GM18526 (cell line): ENCODE measurements around the gene GKN2.

Experiments used
- POLR2A ChIP-seq: IDR thresholded peaks from 3 replicates; pipeline ENCODE4 v1.6.1; 2011; ENCODE audit not compliant: insufficient read length; ENCODE audit errors: extremely low read depth

GKN2 gene

GRCh38 chr2:68952887-68953521 is at the start of gene GKN2:
GKN2 (minus strand) TSS chr2:68952893; CDS start chr2:68952861, 32 bp downstream.
- no peak for TF ChIP-seq POLR2A

- TF ChIP-seq POLR2A: no peak
Observed at GRCh38 chr2:69001879-69002278, 49.2 kb upstream of the GKN2 start.

GRCh38 chr2:68997401-68997800 is 44.7 kb upstream of the GKN2 start:
- no peak for TF ChIP-seq POLR2A

- no peak for TF ChIP-seq POLR2A
Observed at GRCh38 chr2:68995916-68996315, 43.2 kb upstream of the GKN2 start.

GRCh38 chr2:68994864-68995263 is 42.2 kb upstream of the GKN2 start:
- TF ChIP-seq POLR2A: no peak

GRCh38 chr2:68993660-68994059 is 41.0 kb upstream of the GKN2 start:
- TF ChIP-seq POLR2A: no peak

GRCh38 chr2:68992933-68993332 is 40.2 kb upstream of the GKN2 start:
- no peak for TF ChIP-seq POLR2A

GRCh38 chr2:68992341-68992740 is 39.6 kb upstream of the GKN2 start:
- no peak for TF ChIP-seq POLR2A

- no peak for TF ChIP-seq POLR2A
Observed at GRCh38 chr2:68989035-68989434, 36.3 kb upstream of the GKN2 start.

GRCh38 chr2:68987021-68987503 is 34.4 kb upstream of the GKN2 start:
- no peak for TF ChIP-seq POLR2A

GRCh38 chr2:68980956-68981355 is 28.3 kb upstream of the GKN2 start:
- no peak for TF ChIP-seq POLR2A

GRCh38 chr2:68978098-68978497 is 25.4 kb upstream of the GKN2 start:
- TF ChIP-seq POLR2A: no peak

- no peak for TF ChIP-seq POLR2A
Observed at GRCh38 chr2:68977453-68977852, 24.8 kb upstream of the GKN2 start.

- TF ChIP-seq POLR2A: no peak
Observed at GRCh38 chr2:68975844-68976243, 23.2 kb upstream of the GKN2 start.

- TF ChIP-seq POLR2A: no peak
Observed at GRCh38 chr2:68974946-68975665, 22.4 kb upstream of the GKN2 start.

- no peak for TF ChIP-seq POLR2A
Observed at GRCh38 chr2:68974251-68974650, 21.6 kb upstream of the GKN2 start, which contains the start of gene GKN1. GKN1 (plus strand) TSS chr2:68974636; CDS start chr2:68974678, 42 bp downstream.
